ENCODE measurements around the gene SNORC.

DNA sequence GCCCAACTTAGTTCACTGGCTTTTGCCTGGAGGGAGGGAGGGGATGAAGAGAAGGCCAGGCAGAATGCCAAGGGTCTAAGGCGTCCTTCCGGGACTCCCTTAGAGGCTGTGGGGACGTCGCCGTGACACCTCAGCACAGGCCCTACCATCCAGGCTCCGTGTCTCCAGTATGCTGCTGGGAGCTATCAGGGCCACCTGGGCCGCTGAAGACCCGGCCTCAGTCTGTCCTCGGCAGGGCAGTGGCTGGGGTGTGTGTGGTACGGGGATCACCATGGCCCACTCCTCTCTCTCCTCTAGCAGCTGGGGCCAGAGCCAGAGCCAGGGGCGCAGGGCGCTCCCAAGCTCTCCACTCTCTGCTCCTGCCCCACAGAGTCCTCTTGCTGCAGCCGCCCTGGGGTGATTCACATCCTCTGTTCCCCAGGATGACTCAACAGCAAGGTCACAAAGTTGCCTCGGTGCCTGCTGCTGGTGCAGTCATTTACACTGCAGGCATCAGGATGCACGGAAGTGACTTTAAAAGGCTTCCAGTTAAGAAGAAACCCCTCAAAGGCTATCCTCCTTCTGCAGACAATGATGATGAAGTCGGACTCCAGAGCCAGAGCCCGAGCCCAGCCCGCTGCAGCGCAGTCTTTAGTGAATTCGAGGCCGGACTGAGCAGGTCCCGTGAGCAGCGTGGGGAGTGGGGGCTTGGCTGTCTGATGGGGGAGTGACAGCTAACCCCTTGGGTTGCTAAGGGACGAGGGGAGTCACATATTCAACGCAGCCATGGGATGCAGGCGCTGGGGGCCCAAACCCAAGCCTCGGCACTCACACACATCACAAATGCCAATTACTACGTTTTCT, 31.9 kb downstream of the SNORC start:
- TF ChIP-seq, protein P1, sequence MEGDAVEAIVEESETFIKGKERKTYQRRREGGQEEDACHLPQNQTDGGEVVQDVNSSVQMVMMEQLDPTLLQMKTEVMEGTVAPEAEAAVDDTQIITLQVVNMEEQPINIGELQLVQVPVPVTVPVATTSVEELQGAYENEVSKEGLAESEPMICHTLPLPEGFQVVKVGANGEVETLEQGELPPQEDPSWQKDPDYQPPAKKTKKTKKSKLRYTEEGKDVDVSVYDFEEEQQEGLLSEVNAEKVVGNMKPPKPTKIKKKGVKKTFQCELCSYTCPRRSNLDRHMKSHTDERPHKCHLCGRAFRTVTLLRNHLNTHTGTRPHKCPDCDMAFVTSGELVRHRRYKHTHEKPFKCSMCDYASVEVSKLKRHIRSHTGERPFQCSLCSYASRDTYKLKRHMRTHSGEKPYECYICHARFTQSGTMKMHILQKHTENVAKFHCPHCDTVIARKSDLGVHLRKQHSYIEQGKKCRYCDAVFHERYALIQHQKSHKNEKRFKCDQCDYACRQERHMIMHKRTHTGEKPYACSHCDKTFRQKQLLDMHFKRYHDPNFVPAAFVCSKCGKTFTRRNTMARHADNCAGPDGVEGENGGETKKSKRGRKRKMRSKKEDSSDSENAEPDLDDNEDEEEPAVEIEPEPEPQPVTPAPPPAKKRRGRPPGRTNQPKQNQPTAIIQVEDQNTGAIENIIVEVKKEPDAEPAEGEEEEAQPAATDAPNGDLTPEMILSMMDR (IDR thresholded peaks at IDR 0.05; ENCODE audit: insufficient read depth, low read depth, low read length), result no peak
- no peak for TF ChIP-seq EZH2 (IDR thresholded peaks at IDR 0.05; ENCODE audit: insufficient read depth, low read length)
